Subcutaneous abdominal adipose tissue (tissue), 5 donors: Measurements from ENCODE around the gene PCSK2.

Experiments used
- H3K27ac ChIP-seq: one replicate; pipeline ENCODE4 v1.7.0; 2013; ENCODE audit warnings: low read depth, mild to moderate bottlenecking, inconsistent platforms, low read length, moderate library complexity
- H3K27me3 ChIP-seq, 5 donors: one replicate each; pipeline ENCODE4 v1.7.0; 2013; ENCODE audit warnings: low read length in 5 of 5, inconsistent platforms in 1 of 5; ENCODE audit not compliant: control insufficient read depth in 5 of 5, insufficient read depth in 4 of 5
- H3K36me3 ChIP-seq, 5 donors: one replicate each; pipeline ENCODE4 v1.7.0; 2013; ENCODE audit warnings: low read length in 5 of 5; ENCODE audit not compliant: control insufficient read depth in 5 of 5, insufficient read depth in 5 of 5
- H3K4me1 ChIP-seq, 5 donors: one replicate each; pipeline ENCODE4 v1.7.0; 2013; ENCODE audit warnings: low read length in 5 of 5, mild to moderate bottlenecking in 3 of 5, moderate library complexity in 1 of 5; ENCODE audit not compliant: control insufficient read depth in 5 of 5, insufficient read depth in 5 of 5
- H3K4me3 ChIP-seq, 5 donors: one replicate each; pipeline ENCODE4 v1.7.0; 2013; ENCODE audit warnings: low read length in 5 of 5, low read depth in 1 of 5
- H3K9ac ChIP-seq, 5 donors: one replicate each; pipeline ENCODE4 v1.7.0; 2013; ENCODE audit warnings: low read length in 5 of 5, mild to moderate bottlenecking in 4 of 5, moderate library complexity in 3 of 5
- H3K9me3 ChIP-seq, 5 donors: one replicate each; pipeline ENCODE4 v1.7.0; 2013; ENCODE audit warnings: low read length in 5 of 5; ENCODE audit not compliant: control insufficient read depth in 5 of 5
- donor health status: healthy.
- donor health status: healthy.
- donor health status: healthy.
- donor health status: healthy.
- donor health status: healthy.

Gene PCSK2

GRCh38 chr20:17504066-17504897 is 277.4 kb downstream of the PCSK2 start:
- Histone ChIP-seq H3K9ac (peak overlapping the region; percentile 41 to 75 (median 63)), H3K27me3 (no peaks in the 10 kb centered on the region), H3K4me3 (peak overlapping the region in 4 of 5 donors; percentile 60 to 78 (median 72)), H3K27ac (peak overlapping the region; percentile 54), H3K36me3 (no peaks in the 10 kb centered on the region), H3K4me1 (peaks cover 0 to 15% (median 14%) of the 10 kb centered on the region in 5 donors), H3K9me3 (no peaks in the 10 kb centered on the region)

- no peaks in the 10 kb centered on the region for H3K9me3 ChIP-seq
- no peaks in the 10 kb centered on the region for H3K27me3 ChIP-seq
- H3K36me3 ChIP-seq = no peaks in the 10 kb centered on the region
- H3K4me3 ChIP-seq = peak overlapping the region; percentile 60 to 78 (median 71)
- H3K4me1 ChIP-seq = peaks cover 0 to 20% (median 15%) of the 10 kb centered on the region in 5 donors
- H3K9ac ChIP-seq = peak overlapping the region; percentile 41 to 75 (median 63)
- peak overlapping the region; percentile 54 for H3K27ac ChIP-seq
These were observed 278.2 kb downstream of the PCSK2 start for GRCh38 chr20:17504898-17505635.

GRCh38 chr20:17505636-17506517 is 279.0 kb downstream of the PCSK2 start:
- H3K4me1 ChIP-seq = peaks cover 0 to 20% (median 15%) of the 10 kb centered on the region in 5 donors
- no peaks in the 10 kb centered on the region for H3K27me3 ChIP-seq
- H3K27ac ChIP-seq = peak overlapping the region; percentile 54
- H3K36me3 ChIP-seq = no peaks in the 10 kb centered on the region
- no peaks in the 10 kb centered on the region for H3K9me3 ChIP-seq
- H3K4me3 ChIP-seq = peak overlapping the region in 4 of 5 donors; percentile 60 to 78 (median 72)
- peak overlapping the region in 3 of 5 donors; percentile 63 to 75 (median 63) for H3K9ac ChIP-seq

GRCh38 chr20:17507032-17507431 is 280.2 kb downstream of the PCSK2 start:
- no peaks in the 10 kb centered on the region for H3K9me3 ChIP-seq
- no peak overlapping the region for H3K27ac ChIP-seq
- no peaks in the 10 kb centered on the region for H3K27me3 ChIP-seq
- H3K4me1 ChIP-seq = peaks cover 0 to 20% (median 15%) of the 10 kb centered on the region in 5 donors
- H3K4me3 ChIP-seq = no peak overlapping the region
- no peak overlapping the region for H3K9ac ChIP-seq
- H3K36me3 ChIP-seq = no peaks in the 10 kb centered on the region

- Histone ChIP-seq H3K4me3 (no peak overlapping the region), H3K36me3 (no peaks in the 10 kb centered on the region), H3K27me3 (no peaks in the 10 kb centered on the region), H3K9me3 (no peaks in the 10 kb centered on the region), H3K9ac (no peak overlapping the region), H3K27ac (no peak overlapping the region), H3K4me1 (peaks cover 0 to 20% (median 15%) of the 10 kb centered on the region in 5 donors)
These were observed 280.7 kb downstream of the PCSK2 start for GRCh38 chr20:17507531-17507930.

GRCh38 chr20:17508756-17509155 is 281.9 kb downstream of the PCSK2 start:
- H3K9me3 ChIP-seq = no peaks in the 10 kb centered on the region
- peaks cover 0 to 20% (median 15%) of the 10 kb centered on the region in 5 donors for H3K4me1 ChIP-seq
- no peak overlapping the region for H3K27ac ChIP-seq
- H3K36me3 ChIP-seq = no peaks in the 10 kb centered on the region
- no peak overlapping the region for H3K9ac ChIP-seq
- H3K4me3 ChIP-seq = no peak overlapping the region
- H3K27me3 ChIP-seq = no peaks in the 10 kb centered on the region

GRCh38 chr20:17510548-17510947 is 283.7 kb downstream of the PCSK2 start:
- Histone ChIP-seq H3K36me3 (no peaks in the 10 kb centered on the region), H3K9ac (no peak overlapping the region), H3K4me1 (peaks cover 0 to 9% (median 2%) of the 10 kb centered on the region in 5 donors), H3K27ac (no peak overlapping the region), H3K9me3 (no peaks in the 10 kb centered on the region), H3K4me3 (no peak overlapping the region), H3K27me3 (no peaks in the 10 kb centered on the region)

GRCh38 chr20:17511401-17511800 is 284.6 kb downstream of the PCSK2 start:
- Histone ChIP-seq H3K27me3 (no peaks in the 10 kb centered on the region), H3K9ac (no peak overlapping the region), H3K27ac (no peak overlapping the region), H3K9me3 (no peaks in the 10 kb centered on the region), H3K4me1 (peaks cover 0 to 7% (median 0%) of the 10 kb centered on the region in 5 donors), H3K4me3 (no peak overlapping the region), H3K36me3 (no peaks in the 10 kb centered on the region)

- H3K4me1 ChIP-seq = peaks cover 0 to 7% (median 3%) of the 10 kb centered on the region in 5 donors
- no peak overlapping the region for H3K27ac ChIP-seq
- H3K27me3 ChIP-seq = no peaks in the 10 kb centered on the region
- no peaks in the 10 kb centered on the region for H3K36me3 ChIP-seq
- no peak overlapping the region for H3K4me3 ChIP-seq
- H3K9me3 ChIP-seq = no peaks in the 10 kb centered on the region
- H3K9ac ChIP-seq = no peak overlapping the region
These were observed 287.1 kb downstream of the PCSK2 start for GRCh38 chr20:17513939-17514338.
